Measurements from ENCODE around the gene WDR20. TPM values are rescaled to one million over a fixed set of nuclear protein-coding genes. Genes with fewer than 3 reads are reported as not detected.

Gene WDR20
- total RNA-seq, 3 donors from 2014 or later: 19.5 to 42.0 (median 24.6) TPM

GRCh38 chr14:102201353-102201738, 61.6 kb downstream of the WDR20 start:
- TF ChIP-seq CTCF (IDR thresholded peaks at IDR 0.05) (no peak), POLR2A (IDR thresholded peaks at IDR 0.05) (no peak), POLR2AphosphoS5 (IDR thresholded peaks at IDR 0.05) (no peak)
- intact Hi-C loops (cut with DNase I; ENCODE audit: low total_unique reads): no loop called here
- no peaks in the 10 kb centered on the region for H3K36me3 ChIP-seq

GRCh38 chr14:102201776-102202175, 62.1 kb downstream of the WDR20 start:
- no peak for TF ChIP-seq CTCF (IDR thresholded peaks at IDR 0.05)
- TF ChIP-seq POLR2AphosphoS5 (IDR thresholded peaks at IDR 0.05): no peak
- TF ChIP-seq POLR2A (IDR thresholded peaks at IDR 0.05): no peak
- H3K27ac ChIP-seq: no peak overlapping the region
- H3K9me3 ChIP-seq: no peaks in the 10 kb centered on the region
- no peaks in the 10 kb centered on the region for H3K27me3 ChIP-seq
- H3K4me1 ChIP-seq: no peaks in the 10 kb centered on the region
- intact Hi-C loops (cut with DNase I; ENCODE audit: low total_unique reads): no loop called here
- DNase-seq (ENCODE audit: low spot score in 2 of 2): no peak
- no peaks in the 10 kb centered on the region for H3K36me3 ChIP-seq
- H3K4me3 ChIP-seq: no peak overlapping the region

More at GRCh38 chr14:102201353-102201738, 61.6 kb downstream of the WDR20 start:
- H3K27ac ChIP-seq: no peak overlapping the region
- H3K4me1 ChIP-seq: no peaks in the 10 kb centered on the region
- no peak for DNase-seq (ENCODE audit: low spot score in 2 of 2)
- H3K9me3 ChIP-seq: no peaks in the 10 kb centered on the region
- H3K4me3 ChIP-seq: no peak overlapping the region
- no peaks in the 10 kb centered on the region for H3K27me3 ChIP-seq

- DNase-seq (ENCODE audit: low spot score in 2 of 2): no peak
- Histone ChIP-seq H3K27me3 (no peaks in the 10 kb centered on the region), H3K4me1 (no peaks in the 10 kb centered on the region), H3K4me3 (no peak overlapping the region), H3K9me3 (no peaks in the 10 kb centered on the region), H3K27ac (no peak overlapping the region), H3K36me3 (no peaks in the 10 kb centered on the region)
- intact Hi-C loops (cut with DNase I; ENCODE audit: low total_unique reads): no loop called here
- TF ChIP-seq POLR2A (IDR thresholded peaks at IDR 0.05): no peak
- no peak for TF ChIP-seq CTCF (IDR thresholded peaks at IDR 0.05)
- TF ChIP-seq POLR2AphosphoS5 (IDR thresholded peaks at IDR 0.05): no peak
Measured at GRCh38 chr14:102202944-102203343, 63.2 kb downstream of the WDR20 start.

GRCh38 chr14:102203382-102203781, 63.7 kb downstream of the WDR20 start:
- DNase-seq (ENCODE audit: low spot score in 2 of 2): no peak
- H3K4me3 ChIP-seq: no peak overlapping the region
- no peak for TF ChIP-seq POLR2AphosphoS5 (IDR thresholded peaks at IDR 0.05)

DNA sequence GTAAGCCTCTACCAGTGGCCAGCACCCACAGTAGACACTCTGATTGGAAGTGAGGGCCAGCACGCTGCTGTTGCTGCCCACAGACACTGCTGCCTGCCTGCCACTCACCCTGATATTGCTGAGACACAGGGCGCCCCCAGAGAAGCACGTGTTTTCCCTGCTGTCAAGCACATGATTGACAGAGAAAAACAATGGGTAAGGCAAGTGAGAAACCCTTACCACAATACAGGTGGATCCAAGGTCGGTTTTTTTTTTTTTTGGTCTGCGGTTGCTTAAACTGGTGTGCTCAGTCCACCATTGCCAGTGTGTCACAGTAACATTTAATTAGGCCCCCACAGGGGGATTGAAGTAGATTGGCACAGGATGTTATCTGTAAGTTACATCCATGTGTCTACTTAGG, 65.9 kb downstream of the WDR20 start:
- intact Hi-C loops (cut with DNase I; ENCODE audit: low total_unique reads): no loop called here
- no peaks in the 10 kb centered on the region for H3K27me3 ChIP-seq
- no peak for TF ChIP-seq CTCF (IDR thresholded peaks at IDR 0.05)
- no peak overlapping the region for H3K27ac ChIP-seq
- H3K36me3 ChIP-seq: no peaks in the 10 kb centered on the region
- H3K4me1 ChIP-seq: no peaks in the 10 kb centered on the region
- no peaks in the 10 kb centered on the region for H3K9me3 ChIP-seq
- no peak for DNase-seq (ENCODE audit: low spot score in 2 of 2)
- H3K4me3 ChIP-seq: no peak overlapping the region

More at GRCh38 chr14:102203382-102203781, 63.7 kb downstream of the WDR20 start:
- Histone ChIP-seq H3K27ac (no peak overlapping the region), H3K36me3 (no peaks in the 10 kb centered on the region), H3K4me1 (no peaks in the 10 kb centered on the region), H3K27me3 (no peaks in the 10 kb centered on the region), H3K9me3 (no peaks in the 10 kb centered on the region)
- intact Hi-C loops (cut with DNase I; ENCODE audit: low total_unique reads): no loop called here

GRCh38 chr14:102206918-102207317, 67.2 kb downstream of the WDR20 start:
- no peak for DNase-seq (ENCODE audit: low spot score in 2 of 2)

More at GRCh38 chr14:102206918-102207317, 67.2 kb downstream of the WDR20 start:
- Histone ChIP-seq H3K4me1 (no peaks in the 10 kb centered on the region), H3K4me3 (no peak overlapping the region), H3K27ac (no peak overlapping the region), H3K9me3 (no peaks in the 10 kb centered on the region), H3K36me3 (no peaks in the 10 kb centered on the region), H3K27me3 (no peaks in the 10 kb centered on the region)
- intact Hi-C loops (cut with DNase I; ENCODE audit: low total_unique reads): no loop called here
- TF ChIP-seq POLR2AphosphoS5 (IDR thresholded peaks at IDR 0.05): no peak
- TF ChIP-seq POLR2A (IDR thresholded peaks at IDR 0.05): no peak
- TF ChIP-seq CTCF (IDR thresholded peaks at IDR 0.05): no peak

Measured in breast epithelium (tissue), 4 donors.